T-helper 1 cell treated with Interleukin-12 subunit alpha and Interleukin-12 subunit beta and Interleukin-4 antibody, amounts not matched to agents 30 μg/mL and 1 μg/mL, for 36 hours (primary cell): ENCODE results near the gene NDUFV2.

ENCODE experiments used
- H3K27ac Mint-ChIP-seq: one replicate; pipeline ENCODE4 v1.8.0; 2021; ENCODE audit warnings: mild to moderate bottlenecking, mixed read lengths
- H3K27me3 Mint-ChIP-seq: one replicate; pipeline ENCODE4 v1.8.0; 2021; ENCODE audit warnings: low read depth, mixed read lengths
- H3K36me3 Mint-ChIP-seq: one replicate; pipeline ENCODE4 v1.8.0; 2021; ENCODE audit warnings: low read depth, mixed read lengths
- H3K4me1 Mint-ChIP-seq: one replicate; pipeline ENCODE4 v1.8.0; 2021; ENCODE audit warnings: low read depth, mixed read lengths
- H3K4me3 Mint-ChIP-seq: one replicate; pipeline ENCODE4 v1.8.0; 2021; ENCODE audit warnings: mild to moderate bottlenecking, moderate library complexity, mixed read lengths
- H3K9me3 Mint-ChIP-seq: one replicate; pipeline ENCODE4 v1.8.0; 2021; ENCODE audit warnings: mixed read lengths

The NDUFV2 gene

DNA sequence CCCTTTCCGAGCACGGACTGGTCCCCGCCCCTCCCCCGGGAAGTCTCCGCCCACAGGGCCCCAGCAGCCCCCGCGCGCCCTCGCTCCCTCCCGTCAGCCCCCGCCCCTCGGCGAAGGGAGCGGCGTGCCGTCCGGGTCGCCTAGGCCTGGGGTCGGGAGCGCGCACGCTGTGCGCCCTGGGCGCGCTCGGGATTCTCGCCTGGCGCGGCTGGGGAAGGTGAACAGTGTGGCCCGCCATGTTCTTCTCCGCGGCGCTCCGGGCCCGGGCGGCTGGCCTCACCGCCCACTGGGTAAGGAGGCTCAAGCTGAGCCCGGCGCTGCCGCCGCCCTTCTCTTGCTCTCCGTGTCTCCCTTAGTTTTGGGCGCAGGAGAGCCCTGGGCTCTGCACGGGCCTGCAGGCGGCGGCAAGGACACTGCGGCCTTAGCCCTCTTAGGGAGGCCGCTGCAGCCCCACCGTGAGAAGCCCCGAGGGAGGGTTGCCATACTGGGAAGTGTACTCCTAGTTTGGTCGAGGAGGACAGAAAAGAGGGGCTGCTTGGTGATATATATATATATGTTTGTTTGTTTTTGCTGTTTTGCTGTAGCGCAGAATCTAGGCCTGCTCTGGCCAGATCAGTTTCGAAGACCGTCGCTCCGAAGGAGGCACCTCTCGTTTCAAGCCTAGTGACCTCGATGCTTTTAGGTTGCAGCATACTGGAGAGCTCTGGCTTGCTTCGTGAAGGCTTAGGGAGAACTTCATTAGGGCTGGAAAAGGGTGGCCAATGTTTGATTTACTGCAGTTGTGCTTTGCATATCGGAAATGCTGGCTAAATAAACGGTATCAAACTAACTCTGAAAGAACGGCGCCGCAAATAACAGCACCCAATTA is at the start of gene NDUFV2:
NDUFV2 (plus strand) TSS at position 192 of the 868 bp plus-strand sequence; CDS start at position 237, 45 bp downstream.
- no peaks in the 10 kb centered on the region for H3K9me3 Mint-ChIP-seq
- peak within 1 kb of the TSS; percentile 93 for H3K4me3 Mint-ChIP-seq
- peaks cover 43% of the 10 kb centered on the region for H3K36me3 Mint-ChIP-seq
- H3K27me3 Mint-ChIP-seq, result no peaks in the 10 kb centered on the region
- H3K27ac Mint-ChIP-seq, result peak within 1 kb of the TSS; percentile 94
- H3K4me1 Mint-ChIP-seq, result peaks cover 62% of the 10 kb centered on the region

DNA sequence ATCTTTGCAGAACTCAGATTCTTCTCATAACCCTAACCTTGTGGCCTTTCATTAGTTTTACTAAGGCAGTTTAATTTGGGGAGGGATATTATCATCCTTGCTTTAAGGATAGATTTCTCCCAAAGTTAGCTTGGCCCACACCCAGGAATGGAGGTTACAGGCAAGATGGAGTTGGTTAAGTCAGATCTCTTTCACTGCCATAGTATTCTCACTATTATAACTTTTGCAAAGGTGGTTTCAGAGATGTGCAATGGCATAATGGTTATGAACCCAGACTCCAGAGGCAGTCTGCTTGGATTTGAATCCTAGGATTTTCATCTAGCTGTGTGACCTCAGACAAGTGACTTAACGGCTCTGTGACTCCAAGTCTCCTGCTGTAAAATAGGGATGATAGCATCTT is 48.7 kb upstream of the NDUFV2 start:
- peaks cover 9% of the 10 kb centered on the region for H3K4me1 Mint-ChIP-seq
- no peak overlapping the region for H3K27ac Mint-ChIP-seq
- peaks cover 22% of the 10 kb centered on the region for H3K9me3 Mint-ChIP-seq
- no peaks in the 10 kb centered on the region for H3K27me3 Mint-ChIP-seq
- no peak overlapping the region for H3K4me3 Mint-ChIP-seq
- H3K36me3 Mint-ChIP-seq, result peaks cover 4% of the 10 kb centered on the region

DNA sequence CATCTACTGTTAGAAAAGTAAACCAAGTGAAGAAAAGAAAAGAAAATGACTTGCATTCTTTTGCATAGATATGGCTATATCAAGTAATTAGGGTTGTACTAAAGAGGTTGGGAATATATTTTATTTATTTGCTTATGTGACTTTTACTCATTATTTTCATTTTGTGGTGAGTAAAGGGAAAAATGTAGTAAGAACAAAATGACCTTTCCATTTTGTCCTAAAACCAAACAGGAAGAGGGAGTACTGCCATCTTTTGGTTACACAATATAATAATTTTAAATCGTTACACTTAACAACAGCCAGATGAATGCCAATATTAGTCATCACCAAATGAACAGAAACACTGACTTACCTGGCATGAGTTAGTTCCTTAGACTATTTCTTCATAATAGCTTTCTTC is 47.3 kb upstream of the NDUFV2 start:
- no peak overlapping the region for H3K27ac Mint-ChIP-seq
- no peak overlapping the region for H3K4me3 Mint-ChIP-seq
- no peaks in the 10 kb centered on the region for H3K27me3 Mint-ChIP-seq
- peaks cover 4% of the 10 kb centered on the region for H3K36me3 Mint-ChIP-seq
- peaks cover 19% of the 10 kb centered on the region for H3K9me3 Mint-ChIP-seq
- peaks cover 6% of the 10 kb centered on the region for H3K4me1 Mint-ChIP-seq

DNA sequence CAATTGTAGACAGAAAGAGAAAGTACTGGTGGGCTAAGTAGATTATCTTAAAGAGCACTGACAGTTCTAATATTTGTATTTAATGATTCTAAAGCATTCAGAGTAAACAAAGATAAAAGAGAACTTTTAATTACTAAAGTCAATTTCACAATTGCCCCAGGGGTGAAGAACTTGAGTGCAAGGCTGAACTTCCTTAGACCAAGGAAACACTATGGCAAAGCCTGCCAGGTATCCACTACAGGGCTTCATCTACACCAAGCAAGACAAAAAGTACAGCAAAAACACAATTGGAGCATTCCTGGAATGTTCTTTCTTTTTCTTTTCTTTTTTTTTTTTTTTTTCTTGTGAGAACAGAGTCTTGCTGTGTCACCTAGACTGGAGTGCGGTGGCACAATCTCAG is 46.9 kb upstream of the NDUFV2 start:
- Mint-ChIP-seq H3K27ac (no peak overlapping the region), H3K4me1 (peaks cover 6% of the 10 kb centered on the region), H3K9me3 (peaks cover 17% of the 10 kb centered on the region), H3K36me3 (peaks cover 2% of the 10 kb centered on the region), H3K4me3 (no peak overlapping the region), H3K27me3 (no peaks in the 10 kb centered on the region)

DNA sequence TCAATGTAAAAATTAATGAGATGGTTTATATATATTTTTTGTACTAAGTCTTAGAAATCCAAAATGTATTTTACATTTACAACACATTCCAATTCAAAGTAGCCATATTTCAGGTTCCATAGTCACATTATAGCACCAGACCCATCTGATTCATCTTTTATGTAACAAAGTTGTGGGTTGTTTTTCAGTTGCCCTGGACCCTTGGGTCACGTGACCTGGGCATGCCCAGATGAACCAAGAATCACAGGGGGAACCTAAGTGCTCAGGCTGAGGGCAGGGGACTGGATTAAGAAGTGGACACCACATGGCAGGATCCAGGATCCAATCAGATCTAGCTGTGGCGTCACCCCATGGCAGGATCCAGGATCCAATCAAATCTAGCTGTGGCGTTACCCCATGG is 44.9 kb upstream of the NDUFV2 start:
- H3K4me1 Mint-ChIP-seq, result peaks cover 12% of the 10 kb centered on the region
- no peak overlapping the region for H3K27ac Mint-ChIP-seq
- peaks cover 6% of the 10 kb centered on the region for H3K9me3 Mint-ChIP-seq
- no peak overlapping the region for H3K4me3 Mint-ChIP-seq
- H3K36me3 Mint-ChIP-seq, result no peaks in the 10 kb centered on the region
- no peaks in the 10 kb centered on the region for H3K27me3 Mint-ChIP-seq

DNA sequence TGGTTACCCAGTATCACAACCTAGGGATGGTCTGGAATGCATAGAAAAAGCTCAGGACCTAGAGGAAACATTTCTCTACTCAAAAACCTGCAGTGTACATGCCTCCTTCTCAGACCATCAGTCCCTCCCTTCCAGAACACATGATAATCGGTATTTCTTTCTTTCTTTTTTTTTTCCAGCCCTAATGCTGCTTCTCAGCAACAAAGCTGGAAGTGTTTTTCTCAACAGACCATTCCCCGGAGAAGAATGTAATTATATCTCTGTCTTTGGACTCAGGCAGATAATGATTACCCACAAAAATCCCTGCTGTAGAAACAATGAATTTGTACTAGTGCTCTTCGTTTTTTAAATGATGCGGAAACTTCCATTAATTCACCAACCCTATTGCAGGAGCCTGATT is 44.1 kb upstream of the NDUFV2 start:
- H3K4me1 Mint-ChIP-seq, result peaks cover 12% of the 10 kb centered on the region

DNA sequence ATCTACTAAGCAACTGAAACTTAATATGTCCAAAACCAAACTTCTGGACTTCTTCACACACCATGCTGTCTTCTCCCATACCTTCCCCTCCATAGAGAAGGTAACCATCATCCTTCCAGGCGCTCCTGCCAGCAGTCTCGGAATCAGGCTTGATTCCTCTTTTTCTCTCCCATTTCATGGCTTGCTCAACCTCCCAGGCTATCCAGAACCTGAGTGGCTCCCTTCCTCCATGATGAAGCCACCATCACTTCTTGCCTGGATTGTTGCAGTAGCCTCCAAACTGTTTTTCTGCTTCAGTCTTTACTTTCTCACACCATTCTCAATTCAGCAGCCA is 40.1 kb upstream of the NDUFV2 start:
- Mint-ChIP-seq H3K36me3 (peaks cover 1% of the 10 kb centered on the region), H3K4me1 (peaks cover 21% of the 10 kb centered on the region), H3K27me3 (no peaks in the 10 kb centered on the region), H3K9me3 (no peaks in the 10 kb centered on the region), H3K4me3 (no peak overlapping the region), H3K27ac (no peak overlapping the region)

More for the DNA sequence above, 44.1 kb upstream of the NDUFV2 start:
- Mint-ChIP-seq H3K4me3 (no peak overlapping the region), H3K27ac (no peak overlapping the region), H3K9me3 (no peaks in the 10 kb centered on the region), H3K27me3 (no peaks in the 10 kb centered on the region), H3K36me3 (no peaks in the 10 kb centered on the region)

DNA sequence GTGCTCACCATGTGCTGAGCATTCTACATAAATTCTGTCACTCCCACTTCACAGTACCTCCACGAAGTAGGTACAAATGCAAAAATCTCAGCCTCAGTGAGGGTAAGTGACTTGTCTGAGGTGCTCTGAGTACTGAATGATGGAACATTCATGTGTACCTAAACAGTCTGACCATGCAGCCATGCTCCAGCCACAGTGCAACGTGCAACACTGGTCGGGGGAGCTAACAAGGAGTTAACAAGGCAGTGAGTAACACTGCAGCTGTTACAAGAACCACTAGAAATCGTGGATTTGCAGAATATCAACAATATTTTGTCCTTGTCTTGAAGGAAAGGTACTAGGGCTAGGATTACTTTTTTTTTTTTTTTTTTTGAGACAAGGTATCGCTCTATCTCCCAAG is 36.6 kb upstream of the NDUFV2 start:
- no peaks in the 10 kb centered on the region for H3K9me3 Mint-ChIP-seq
- peak overlapping the region; percentile 45 for H3K27ac Mint-ChIP-seq
- peaks cover 1% of the 10 kb centered on the region for H3K36me3 Mint-ChIP-seq
- peaks cover 27% of the 10 kb centered on the region for H3K4me1 Mint-ChIP-seq
- H3K27me3 Mint-ChIP-seq, result no peaks in the 10 kb centered on the region
- H3K4me3 Mint-ChIP-seq, result no peak overlapping the region

DNA sequence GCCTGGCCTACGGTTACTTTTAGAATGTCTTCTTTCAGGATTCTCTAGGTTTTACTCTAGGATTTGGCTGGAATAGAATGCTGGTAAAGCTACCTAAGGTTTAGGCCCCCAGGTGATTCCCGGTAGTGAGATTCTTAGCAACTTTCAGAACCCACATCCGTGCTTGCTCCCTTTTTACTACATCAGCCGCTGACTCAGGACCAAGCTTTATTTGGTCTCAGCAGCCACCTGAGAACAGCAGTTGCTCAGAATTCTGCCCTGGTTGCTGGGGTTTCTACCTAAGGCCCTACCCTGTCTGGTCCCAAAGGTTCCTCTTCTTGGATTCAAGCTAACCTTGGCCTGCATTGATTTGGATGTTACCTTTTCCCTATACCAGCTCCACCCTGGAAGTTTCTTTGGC is 36.1 kb upstream of the NDUFV2 start:
- Mint-ChIP-seq H3K4me1 (peaks cover 27% of the 10 kb centered on the region), H3K27me3 (no peaks in the 10 kb centered on the region), H3K36me3 (peaks cover 1% of the 10 kb centered on the region), H3K4me3 (no peak overlapping the region), H3K9me3 (no peaks in the 10 kb centered on the region), H3K27ac (peak overlapping the region; percentile 45)

DNA sequence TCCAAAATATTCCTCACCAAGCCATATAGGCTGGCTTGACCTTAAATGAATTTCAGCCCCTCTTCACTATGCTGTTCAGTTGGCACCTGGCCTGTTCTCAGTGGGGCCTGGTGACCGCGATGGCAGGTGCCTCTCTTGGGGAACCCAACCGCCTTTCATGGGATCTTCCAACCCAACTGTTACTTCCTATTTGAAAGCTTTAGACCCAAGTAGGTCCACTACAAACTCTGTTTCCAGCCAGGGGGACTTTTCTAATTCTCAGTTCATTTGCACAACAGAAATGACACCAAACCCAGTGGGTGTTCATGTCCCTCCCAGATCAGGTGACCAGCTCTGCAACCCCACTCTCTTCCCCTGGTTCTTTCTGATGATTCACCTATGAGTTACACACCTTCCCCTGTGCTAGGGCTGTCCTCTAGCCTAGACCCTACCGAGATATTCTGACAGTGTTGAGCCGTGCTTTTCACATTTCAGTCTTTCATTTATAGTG is 35.6 kb upstream of the NDUFV2 start:
- Mint-ChIP-seq H3K4me3 (no peak overlapping the region), H3K9me3 (no peaks in the 10 kb centered on the region), H3K27ac (peak overlapping the region; percentile 45), H3K27me3 (no peaks in the 10 kb centered on the region), H3K4me1 (peaks cover 27% of the 10 kb centered on the region), H3K36me3 (peaks cover 1% of the 10 kb centered on the region)

DNA sequence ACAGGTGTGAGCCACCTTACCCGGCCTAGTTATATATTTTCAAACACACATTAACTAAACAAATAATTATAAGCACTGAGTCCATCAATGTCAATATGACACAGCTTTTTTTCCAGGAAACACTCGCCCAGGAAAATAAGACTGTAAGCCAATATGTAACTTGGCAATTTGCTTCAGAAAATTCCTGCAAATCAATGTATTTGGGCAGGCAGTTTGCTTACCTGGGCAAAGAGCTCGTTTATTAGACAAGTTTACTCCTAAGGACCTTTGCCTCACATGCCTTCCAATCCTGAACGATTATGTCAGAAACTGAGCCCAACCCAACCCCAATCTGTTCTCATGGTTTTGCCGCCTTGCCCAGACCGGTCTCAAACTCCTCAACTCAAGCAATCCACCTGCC is 34.7 kb upstream of the NDUFV2 start:
- no peaks in the 10 kb centered on the region for H3K9me3 Mint-ChIP-seq
- H3K36me3 Mint-ChIP-seq, result peaks cover 1% of the 10 kb centered on the region
- no peaks in the 10 kb centered on the region for H3K27me3 Mint-ChIP-seq
- H3K4me3 Mint-ChIP-seq, result no peak overlapping the region
- no peak overlapping the region for H3K27ac Mint-ChIP-seq
- H3K4me1 Mint-ChIP-seq, result peaks cover 20% of the 10 kb centered on the region

DNA sequence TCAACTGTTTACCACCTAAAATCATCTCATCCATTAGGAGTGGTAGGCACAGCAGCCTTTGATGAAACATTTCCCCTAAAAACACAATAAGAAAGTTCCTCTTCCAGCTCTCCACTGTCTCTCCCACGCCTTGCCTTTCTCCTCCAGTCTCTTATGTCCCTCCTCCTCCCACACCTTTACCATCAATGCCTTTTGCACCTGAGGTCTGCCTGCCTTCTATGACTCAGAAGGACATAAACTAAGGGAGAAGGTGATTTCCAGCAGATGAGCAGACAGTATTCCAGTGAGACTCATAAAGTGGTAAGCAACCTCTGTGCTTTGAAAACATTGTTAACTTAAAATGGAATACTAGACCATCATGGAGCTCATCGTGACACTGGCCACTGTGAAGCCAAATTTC is 34.2 kb upstream of the NDUFV2 start:
- Mint-ChIP-seq H3K27me3 (no peaks in the 10 kb centered on the region), H3K36me3 (peaks cover 1% of the 10 kb centered on the region), H3K4me1 (peaks cover 23% of the 10 kb centered on the region), H3K27ac (no peak overlapping the region), H3K9me3 (no peaks in the 10 kb centered on the region), H3K4me3 (no peak overlapping the region)

DNA sequence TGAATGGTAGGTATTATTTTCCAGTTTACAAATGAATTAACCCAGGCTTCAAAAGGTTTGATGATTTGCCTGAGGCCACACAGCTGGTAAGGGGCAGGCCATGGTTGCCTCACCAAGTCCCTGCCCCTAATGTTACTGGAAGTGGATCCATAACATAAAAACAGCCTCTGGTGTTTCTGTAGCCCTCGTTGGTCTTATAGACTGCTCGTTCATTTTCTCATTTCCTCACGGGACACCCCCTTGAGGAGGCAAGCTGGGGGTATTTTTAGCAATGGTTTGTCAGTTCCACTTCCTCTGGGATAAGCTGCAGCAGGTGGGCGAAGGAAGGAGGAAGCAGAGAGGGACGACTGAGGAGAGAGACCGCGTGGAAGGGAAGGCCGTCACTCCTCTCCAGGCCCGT is 32.9 kb upstream of the NDUFV2 start:
- H3K4me1 Mint-ChIP-seq, result peaks cover 31% of the 10 kb centered on the region
- no peaks in the 10 kb centered on the region for H3K9me3 Mint-ChIP-seq
- H3K36me3 Mint-ChIP-seq, result peaks cover 1% of the 10 kb centered on the region
- H3K27ac Mint-ChIP-seq, result no peak overlapping the region
- H3K4me3 Mint-ChIP-seq, result no peak overlapping the region
- no peaks in the 10 kb centered on the region for H3K27me3 Mint-ChIP-seq

DNA sequence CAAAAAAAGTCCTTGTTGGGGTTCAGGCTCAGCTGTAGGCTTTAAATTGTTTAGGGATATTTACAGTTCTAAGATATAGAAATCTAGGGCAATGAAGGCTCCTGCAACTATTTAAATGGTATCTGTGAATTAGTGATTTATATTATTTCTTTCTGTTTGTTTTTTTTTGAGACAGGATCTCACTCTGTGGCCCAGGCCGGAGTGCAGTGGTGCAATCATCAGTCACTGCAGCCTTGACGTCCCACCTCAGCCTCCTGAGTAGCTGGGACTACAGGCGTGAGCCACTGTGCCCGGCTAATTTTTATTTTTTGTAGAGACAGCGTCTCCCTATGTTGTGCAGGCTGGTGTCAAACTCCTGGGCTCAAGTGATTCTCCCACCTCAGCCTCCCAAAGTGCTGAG is 32.3 kb upstream of the NDUFV2 start:
- no peak overlapping the region for H3K4me3 Mint-ChIP-seq
- peaks cover 31% of the 10 kb centered on the region for H3K4me1 Mint-ChIP-seq
- no peaks in the 10 kb centered on the region for H3K9me3 Mint-ChIP-seq
- H3K27me3 Mint-ChIP-seq, result no peaks in the 10 kb centered on the region
- peaks cover under 1% of the 10 kb centered on the region for H3K36me3 Mint-ChIP-seq
- H3K27ac Mint-ChIP-seq, result no peak overlapping the region

DNA sequence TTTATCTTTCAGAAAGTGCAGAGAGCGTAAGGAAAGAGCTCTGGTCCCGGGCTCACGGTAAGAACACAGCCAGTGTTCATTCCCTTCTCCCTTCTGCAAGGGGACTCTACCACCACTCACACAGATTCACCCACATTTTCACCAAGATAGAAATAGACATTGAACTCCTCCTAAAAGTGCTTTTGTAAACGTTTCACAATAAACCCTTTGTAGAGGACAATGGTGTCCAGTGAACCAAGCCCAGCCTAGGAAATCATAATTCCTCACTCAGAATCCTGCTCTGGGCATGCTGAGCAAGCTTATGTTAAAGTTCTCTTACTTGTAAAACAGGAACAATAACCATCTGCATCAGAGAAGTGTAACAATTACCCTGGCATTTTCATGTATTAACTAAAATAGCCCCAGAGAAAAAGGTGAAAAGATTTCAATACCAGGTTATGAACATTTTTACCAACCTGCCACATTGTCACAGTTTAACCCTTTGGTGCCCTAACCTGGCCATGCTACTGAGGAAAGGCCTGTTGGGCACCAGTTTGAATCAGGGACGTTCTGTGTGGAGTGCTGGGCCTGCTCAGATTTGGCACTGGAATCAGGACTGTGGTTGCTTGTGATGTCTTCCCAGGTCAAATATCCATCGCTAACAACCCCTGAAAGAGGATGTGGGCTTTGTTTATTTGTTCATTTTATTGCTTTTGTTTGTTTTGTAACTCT is 22.5 kb upstream of the NDUFV2 start:
- Mint-ChIP-seq H3K4me1 (peaks cover 44% of the 10 kb centered on the region), H3K27ac (peak overlapping the region; percentile 22), H3K9me3 (no peaks in the 10 kb centered on the region), H3K4me3 (no peak overlapping the region), H3K36me3 (peaks cover 8% of the 10 kb centered on the region), H3K27me3 (no peaks in the 10 kb centered on the region)
